ENCODE data around the gene CACNA1E. TPM values are rescaled to one million over a fixed set of nuclear protein-coding genes. Genes with fewer than 3 reads are reported as not detected.

CACNA1E gene
- total and polyA plus RNA-seq, 2 experiments from 2014 or later: 1.1 to 1.7 TPM

DNA sequence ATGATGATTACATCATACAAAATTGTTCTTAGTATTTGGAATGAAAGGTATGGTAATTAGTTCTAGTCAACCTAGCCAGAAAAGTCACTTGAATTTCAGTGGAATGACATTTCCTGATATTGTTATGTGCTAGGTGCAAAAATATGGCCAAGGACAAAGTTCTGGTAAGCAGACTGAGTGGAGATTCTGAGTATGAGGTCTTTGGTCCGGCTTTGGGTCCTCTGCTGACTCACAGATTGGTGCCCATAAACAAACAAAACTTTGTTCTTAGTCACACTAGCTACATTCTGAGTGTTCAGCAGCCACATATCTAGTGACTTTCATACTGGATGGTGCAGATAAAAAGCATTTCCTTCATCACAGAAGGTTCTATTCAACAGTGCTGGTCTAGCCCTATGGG is 372.1 kb downstream of the CACNA1E start:
- no peaks in the 10 kb centered on the region for H3K9me2 ChIP-seq (replicated peaks; ENCODE audit: insufficient read depth)
- H3K27me3 ChIP-seq: no peaks in the 10 kb centered on the region
- no peaks in the 10 kb centered on the region for H3K79me2 ChIP-seq
- H3K4me3 ChIP-seq: no peak overlapping the region
- 65% methylated on average over 1 of the region's 1 CpG for WGBS (ENCODE audit: low lambda C conversion rate, missing lambda C conversion rate)
- H3K9me3 ChIP-seq (ENCODE audit: low read depth): no peaks in the 10 kb centered on the region
- H3K27ac ChIP-seq: no peak overlapping the region
- H2AFZ ChIP-seq: no peak overlapping the region
- no peaks in the 10 kb centered on the region for H4K20me1 ChIP-seq (ENCODE audit: insufficient read depth, poor library complexity, severe bottlenecking)
- TF ChIP-seq, protein P1, sequence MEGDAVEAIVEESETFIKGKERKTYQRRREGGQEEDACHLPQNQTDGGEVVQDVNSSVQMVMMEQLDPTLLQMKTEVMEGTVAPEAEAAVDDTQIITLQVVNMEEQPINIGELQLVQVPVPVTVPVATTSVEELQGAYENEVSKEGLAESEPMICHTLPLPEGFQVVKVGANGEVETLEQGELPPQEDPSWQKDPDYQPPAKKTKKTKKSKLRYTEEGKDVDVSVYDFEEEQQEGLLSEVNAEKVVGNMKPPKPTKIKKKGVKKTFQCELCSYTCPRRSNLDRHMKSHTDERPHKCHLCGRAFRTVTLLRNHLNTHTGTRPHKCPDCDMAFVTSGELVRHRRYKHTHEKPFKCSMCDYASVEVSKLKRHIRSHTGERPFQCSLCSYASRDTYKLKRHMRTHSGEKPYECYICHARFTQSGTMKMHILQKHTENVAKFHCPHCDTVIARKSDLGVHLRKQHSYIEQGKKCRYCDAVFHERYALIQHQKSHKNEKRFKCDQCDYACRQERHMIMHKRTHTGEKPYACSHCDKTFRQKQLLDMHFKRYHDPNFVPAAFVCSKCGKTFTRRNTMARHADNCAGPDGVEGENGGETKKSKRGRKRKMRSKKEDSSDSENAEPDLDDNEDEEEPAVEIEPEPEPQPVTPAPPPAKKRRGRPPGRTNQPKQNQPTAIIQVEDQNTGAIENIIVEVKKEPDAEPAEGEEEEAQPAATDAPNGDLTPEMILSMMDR (IDR thresholded peaks at IDR 0.05; ENCODE audit: poor library complexity): no peak
- TF ChIP-seq EZH2phosphoT487 (IDR thresholded peaks at IDR 0.05; ENCODE audit: low read depth, severe bottlenecking, unreplicated experiment) (no peak), EZH2 (IDR thresholded peaks at IDR 0.05; ENCODE audit: borderline replicate concordance) (no peak)
- no peak overlapping the region for H3K4me2 ChIP-seq
- peak; percentile 23 for DNase-seq (ENCODE audit: low spot score)
- no peaks in the 10 kb centered on the region for H3K36me3 ChIP-seq (replicated peaks; ENCODE audit: insufficient read depth, low read depth)
- H3K4me1 ChIP-seq (ENCODE audit: insufficient read depth): no peaks in the 10 kb centered on the region

Small RNA genes within 50 kb of the gene (small RNA-seq; reads per million reads assigned to genes)
- gene RF00017 (not detected), gene RNA5SP70 (not detected)

All from hepatocyte (in vitro differentiated cells).